Effector memory CD4-positive, alpha-beta T cell (primary cell): ENCODE data around the gene SORCS2.
"Not testable (repeated sequence)": the region's sequence is repeated elsewhere in the genome, so short reads cannot be mapped to it uniquely, and the experiment has no call there.

ENCODE experiments used
- DNase-seq, 3 donors: peaks; one replicate each; pipeline ENCODE4 v3.0.0-alpha.2; 2020
- H3K27ac ChIP-seq: 2 replicates; pipeline ENCODE4 v1.7.0; 2013; ENCODE audit warnings: mild to moderate bottlenecking, low read length, moderate library complexity; ENCODE audit not compliant: insufficient read depth, poor library complexity, severe bottlenecking
- H3K27me3 ChIP-seq: replicated peaks from 2 replicates; pipeline ENCODE4 v1.7.0; 2013; ENCODE audit warnings: mild to moderate bottlenecking, low read length; ENCODE audit not compliant: insufficient read depth, control insufficient read depth, poor library complexity, severe bottlenecking
- H3K36me3 ChIP-seq: 2 replicates; pipeline ENCODE4 v1.7.0; 2013; ENCODE audit warnings: mild to moderate bottlenecking, low read length, moderate library complexity; ENCODE audit not compliant: control insufficient read depth, insufficient read depth
- H3K4me1 ChIP-seq: 2 replicates; pipeline ENCODE4 v1.7.0; 2013; ENCODE audit warnings: low read length, mild to moderate bottlenecking; ENCODE audit not compliant: control insufficient read depth, insufficient read depth, poor library complexity, severe bottlenecking
- H3K4me3 ChIP-seq: 2 replicates; pipeline ENCODE4 v1.7.0; 2013; ENCODE audit warnings: low read length, low read depth, mild to moderate bottlenecking; ENCODE audit not compliant: insufficient read depth, poor library complexity, severe bottlenecking
- H3K9me3 ChIP-seq: 2 replicates; pipeline ENCODE4 v1.7.0; 2013; ENCODE audit warnings: mild to moderate bottlenecking, low read length, moderate library complexity; ENCODE audit not compliant: control insufficient read depth

SORCS2 gene

GRCh38 chr4:7208509-7209451, 16.4 kb downstream of the SORCS2 start:
- no peaks in the 10 kb centered on the region for H3K9me3 ChIP-seq
- no peaks in the 10 kb centered on the region for H3K27me3 ChIP-seq
- no peak overlapping the region for H3K27ac ChIP-seq
- H3K4me3 ChIP-seq = no peak overlapping the region
- H3K4me1 ChIP-seq = no peaks in the 10 kb centered on the region
- DNase-seq = no peak
- no peaks in the 10 kb centered on the region for H3K36me3 ChIP-seq

- DNase-seq = no peak
Measured at GRCh38 chr4:7209699-7210098, 17.4 kb downstream of the SORCS2 start.

GRCh38 chr4:7210824-7211223, 18.5 kb downstream of the SORCS2 start:
- no peak overlapping the region for H3K27ac ChIP-seq

More at GRCh38 chr4:7209699-7210098, 17.4 kb downstream of the SORCS2 start:
- H3K27ac ChIP-seq = no peak overlapping the region
- no peak overlapping the region for H3K4me3 ChIP-seq
- no peaks in the 10 kb centered on the region for H3K36me3 ChIP-seq
- H3K9me3 ChIP-seq = no peaks in the 10 kb centered on the region
- no peaks in the 10 kb centered on the region for H3K4me1 ChIP-seq
- H3K27me3 ChIP-seq = no peaks in the 10 kb centered on the region

GRCh38 chr4:7212101-7212674, 19.9 kb downstream of the SORCS2 start:
- no peaks in the 10 kb centered on the region for H3K9me3 ChIP-seq
- DNase-seq = no peak
- no peak overlapping the region for H3K4me3 ChIP-seq
- no peak overlapping the region for H3K27ac ChIP-seq
- H3K36me3 ChIP-seq = no peaks in the 10 kb centered on the region
- no peaks in the 10 kb centered on the region for H3K4me1 ChIP-seq
- H3K27me3 ChIP-seq = no peaks in the 10 kb centered on the region

More at GRCh38 chr4:7210824-7211223, 18.5 kb downstream of the SORCS2 start:
- no peaks in the 10 kb centered on the region for H3K27me3 ChIP-seq
- no peak overlapping the region for H3K4me3 ChIP-seq
- no peaks in the 10 kb centered on the region for H3K9me3 ChIP-seq
- no peak for DNase-seq
- H3K4me1 ChIP-seq = no peaks in the 10 kb centered on the region
- no peaks in the 10 kb centered on the region for H3K36me3 ChIP-seq

- no peak overlapping the region for H3K4me3 ChIP-seq
- no peaks in the 10 kb centered on the region for H3K4me1 ChIP-seq
- no peaks in the 10 kb centered on the region for H3K9me3 ChIP-seq
- H3K27ac ChIP-seq = no peak overlapping the region
- no peak for DNase-seq
- H3K36me3 ChIP-seq = no peaks in the 10 kb centered on the region
- H3K27me3 ChIP-seq = no peaks in the 10 kb centered on the region
Measured at GRCh38 chr4:7212921-7213320, 20.6 kb downstream of the SORCS2 start.

GRCh38 chr4:7213807-7214206, 21.5 kb downstream of the SORCS2 start:
- no peaks in the 10 kb centered on the region for H3K27me3 ChIP-seq

GRCh38 chr4:7214359-7214758, 22.0 kb downstream of the SORCS2 start:
- no peak for DNase-seq
- H3K27me3 ChIP-seq = no peaks in the 10 kb centered on the region

More at GRCh38 chr4:7213807-7214206, 21.5 kb downstream of the SORCS2 start:
- Histone ChIP-seq H3K4me1 (no peaks in the 10 kb centered on the region), H3K36me3 (no peaks in the 10 kb centered on the region), H3K9me3 (no peaks in the 10 kb centered on the region), H3K4me3 (no peak overlapping the region), H3K27ac (no peak overlapping the region)
- no peak for DNase-seq

GRCh38 chr4:7215187-7215586, 22.8 kb downstream of the SORCS2 start:
- not testable (repeated sequence) for H3K4me3 ChIP-seq, H3K36me3 ChIP-seq, H3K27ac ChIP-seq, DNase-seq, H3K27me3 ChIP-seq, H3K4me1 ChIP-seq, H3K9me3 ChIP-seq

More at GRCh38 chr4:7214359-7214758, 22.0 kb downstream of the SORCS2 start:
- Histone ChIP-seq H3K4me3 (no peak overlapping the region), H3K4me1 (no peaks in the 10 kb centered on the region), H3K27ac (no peak overlapping the region), H3K36me3 (no peaks in the 10 kb centered on the region), H3K9me3 (no peaks in the 10 kb centered on the region)

- DNase-seq = no peak
- no peaks in the 10 kb centered on the region for H3K9me3 ChIP-seq
- H3K36me3 ChIP-seq = no peaks in the 10 kb centered on the region
- H3K4me1 ChIP-seq = no peaks in the 10 kb centered on the region
- H3K27ac ChIP-seq = no peak overlapping the region
- H3K4me3 ChIP-seq = no peak overlapping the region
- H3K27me3 ChIP-seq = no peaks in the 10 kb centered on the region
Measured at GRCh38 chr4:7217039-7217438, 24.7 kb downstream of the SORCS2 start.
